HL-60 (cell line): Measurements from ENCODE around the gene EPB41.

ENCODE experiments used
- POLR2AphosphoS5 ChIP-seq: IDR thresholded peaks from 2 replicates; pipeline ENCODE4 v1.6.1; 2012; ENCODE audit warnings: low read depth
- TF ChIP-seq, protein P1 (sequence below): IDR thresholded peaks from one replicate; pipeline ENCODE4 v1.5.1; 2011; ENCODE audit warnings: low read length, control low read depth, inconsistent platforms; ENCODE audit not compliant: insufficient read depth

DNA sequence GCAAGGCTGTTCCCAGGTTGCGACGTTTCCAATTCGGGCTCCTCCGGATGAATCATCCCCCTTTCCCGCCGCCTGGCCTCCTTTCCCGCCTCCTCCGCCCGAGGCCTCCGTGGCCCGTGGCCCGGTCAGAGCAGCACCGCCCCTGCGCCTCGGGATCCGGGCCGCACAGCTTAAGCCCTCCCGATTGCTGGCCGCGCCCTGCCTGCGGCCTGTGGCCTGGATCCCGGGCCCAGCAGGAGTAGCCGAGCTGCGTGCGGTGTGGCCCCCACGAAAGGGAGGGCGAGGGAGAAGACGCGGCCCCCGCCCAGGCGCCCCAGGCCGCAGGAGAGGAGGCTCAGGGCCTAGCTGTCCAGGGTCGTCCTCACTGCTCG lies 208.3 kb downstream of the EPB41 start:
- TF ChIP-seq, protein P1, sequence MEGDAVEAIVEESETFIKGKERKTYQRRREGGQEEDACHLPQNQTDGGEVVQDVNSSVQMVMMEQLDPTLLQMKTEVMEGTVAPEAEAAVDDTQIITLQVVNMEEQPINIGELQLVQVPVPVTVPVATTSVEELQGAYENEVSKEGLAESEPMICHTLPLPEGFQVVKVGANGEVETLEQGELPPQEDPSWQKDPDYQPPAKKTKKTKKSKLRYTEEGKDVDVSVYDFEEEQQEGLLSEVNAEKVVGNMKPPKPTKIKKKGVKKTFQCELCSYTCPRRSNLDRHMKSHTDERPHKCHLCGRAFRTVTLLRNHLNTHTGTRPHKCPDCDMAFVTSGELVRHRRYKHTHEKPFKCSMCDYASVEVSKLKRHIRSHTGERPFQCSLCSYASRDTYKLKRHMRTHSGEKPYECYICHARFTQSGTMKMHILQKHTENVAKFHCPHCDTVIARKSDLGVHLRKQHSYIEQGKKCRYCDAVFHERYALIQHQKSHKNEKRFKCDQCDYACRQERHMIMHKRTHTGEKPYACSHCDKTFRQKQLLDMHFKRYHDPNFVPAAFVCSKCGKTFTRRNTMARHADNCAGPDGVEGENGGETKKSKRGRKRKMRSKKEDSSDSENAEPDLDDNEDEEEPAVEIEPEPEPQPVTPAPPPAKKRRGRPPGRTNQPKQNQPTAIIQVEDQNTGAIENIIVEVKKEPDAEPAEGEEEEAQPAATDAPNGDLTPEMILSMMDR: no peak
- TF ChIP-seq POLR2AphosphoS5: no peak
